Neural cell (in vitro differentiated cells): Measurements from ENCODE around the gene SPATA45. TPM values are rescaled to one million over a fixed set of nuclear protein-coding genes. Genes with fewer than 3 reads are reported as not detected.

Source experiments
- H2AFZ ChIP-seq: fragments of 200-600, 300-800 bp; sonication (generic), shearing (Covaris generic); 2 replicates; pipeline ENCODE4 v1.6.0; 2014; ENCODE audit warnings: low read depth, mild to moderate bottlenecking, antibody characterized with exemption, low read length, moderate library complexity
- H3F3A ChIP-seq: fragments of 200-600 bp; shearing (Covaris generic); 2 replicates; pipeline ENCODE4 v1.6.1; 2016; ENCODE audit warnings: mild to moderate bottlenecking, moderate library complexity, mixed read lengths, antibody characterized with exemption, low read length; ENCODE audit not compliant: insufficient read depth, poor library complexity, severe bottlenecking
- H3K27ac ChIP-seq: fragments of 200-600, 300-800 bp; sonication (generic), shearing (Covaris generic); 2 replicates; pipeline ENCODE4 v1.5.1; 2014; ENCODE audit warnings: mild to moderate bottlenecking, low read length, moderate library complexity
- H3K27me3 ChIP-seq: fragments of 300-800, 200-600 bp; sonication (generic), shearing (Covaris generic); 2 replicates; pipeline ENCODE4 v1.6.0; 2014; ENCODE audit warnings: mild to moderate bottlenecking, low read depth, low read length, moderate library complexity; ENCODE audit not compliant: insufficient read depth
- H3K36me3 ChIP-seq: fragments of 300-800, 200-600 bp; sonication (generic), shearing (Covaris generic); 2 replicates; pipeline ENCODE4 v1.5.1; 2014; ENCODE audit warnings: mild to moderate bottlenecking, antibody characterized with exemption, low read length, moderate library complexity; ENCODE audit not compliant: insufficient read depth
- H3K4me2 ChIP-seq: fragments of 300-800, 200-600 bp; sonication (generic), shearing (Covaris generic); 2 replicates; pipeline ENCODE4 v1.6.0; 2014; ENCODE audit warnings: mild to moderate bottlenecking, low read length
- H3K4me3 ChIP-seq: fragments of 300-800, 200-600 bp; sonication (generic), shearing (Covaris generic); 2 replicates; pipeline ENCODE4 v1.5.1; 2014; ENCODE audit warnings: mild to moderate bottlenecking, low read length, moderate library complexity
- H3K79me2 ChIP-seq: fragments of 200-600 bp; shearing (Covaris generic); replicated peaks from 2 replicates; pipeline ENCODE4 v1.6.0; 2014; ENCODE audit warnings: mild to moderate bottlenecking, low read length, moderate library complexity; ENCODE audit not compliant: insufficient read depth
- H3K9ac ChIP-seq: fragments of 300-800, 200-600 bp; sonication (generic), shearing (Covaris generic); 2 replicates; pipeline ENCODE4 v1.6.1; 2016; ENCODE audit warnings: mild to moderate bottlenecking, low read length, mixed read lengths
- H3K9me2 ChIP-seq: fragments of 200-600 bp; shearing (Covaris generic); 2 replicates; pipeline ENCODE4 v1.6.1; 2016; ENCODE audit warnings: mild to moderate bottlenecking, low read length, mixed read lengths; ENCODE audit not compliant: insufficient read depth
- H3K9me3 ChIP-seq: fragments of 200-600, 300-800 bp; sonication (generic), shearing (Covaris generic); 2 replicates; pipeline ENCODE4 v1.6.1; 2016; ENCODE audit warnings: mild to moderate bottlenecking, mixed run types, low read length, moderate library complexity, mixed read lengths
- H4K20me1 ChIP-seq: fragments of 200-600 bp; shearing (Covaris generic); 2 replicates; pipeline ENCODE4 v1.6.1; 2016; ENCODE audit warnings: mild to moderate bottlenecking, mixed run types; ENCODE audit not compliant: insufficient read depth
- CTCF ChIP-seq: fragments of 450-650 bp; IDR thresholded peaks from 2 replicates; pipeline ENCODE4 v1.5.1; 2014; ENCODE audit warnings: antibody characterized with exemption, mild to moderate bottlenecking, moderate library complexity; ENCODE audit not compliant: poor library complexity, severe bottlenecking
- EP300 ChIP-seq: fragments of 450-650 bp; conservative IDR thresholded peaks from 2 replicates; pipeline ENCODE4 v1.6.1; 2014; ENCODE audit warnings: antibody characterized with exemption, mild to moderate bottlenecking, moderate library complexity; ENCODE audit not compliant: poor library complexity, severe bottlenecking
- EZH2 ChIP-seq: fragments of 200-600, 300-800 bp; shearing (Covaris generic), sonication (generic); IDR thresholded peaks from 2 replicates; pipeline ENCODE4 v1.6.1; 2014; ENCODE audit warnings: antibody characterized with exemption, low read length, borderline replicate concordance, mild to moderate bottlenecking; ENCODE audit not compliant: insufficient read depth, poor library complexity, severe bottlenecking
- MXI1 ChIP-seq: fragments of 450-650 bp; conservative IDR thresholded peaks from 2 replicates; pipeline ENCODE4 v1.6.1; 2014; ENCODE audit warnings: antibody characterized with exemption, mild to moderate bottlenecking; ENCODE audit not compliant: poor library complexity, severe bottlenecking
- POLR2AphosphoS5 ChIP-seq: IDR thresholded peaks from 2 replicates; pipeline ENCODE4 v1.6.1; 2012
- RAD21 ChIP-seq: fragments of 450-650 bp; conservative IDR thresholded peaks from 2 replicates; pipeline ENCODE4 v1.6.1; 2014; ENCODE audit warnings: antibody characterized with exemption, mild to moderate bottlenecking, moderate library complexity
- REST ChIP-seq: IDR thresholded peaks from 2 replicates; pipeline ENCODE4 v1.6.1; 2012; ENCODE audit warnings: borderline replicate concordance
- SMC3 ChIP-seq: fragments of 450-650 bp; conservative IDR thresholded peaks from 2 replicates; pipeline ENCODE4 v1.6.1; 2014; ENCODE audit warnings: antibody characterized with exemption, mild to moderate bottlenecking, moderate library complexity; ENCODE audit not compliant: poor library complexity
- TAF1 ChIP-seq: IDR thresholded peaks from 2 replicates; pipeline ENCODE4 v1.6.1; 2012; ENCODE audit warnings: low read depth
- polyA plus RNA-seq: library from polyadenylated mRNA; depleted of rRNA; stranded (reverse); fragments of >200 nt; gene quantifications from 2 replicates; pipeline ENCODE4 v1.2.3, GENCODE V29; 2014

The SPATA45 gene
- polyA plus RNA-seq, 1 donor from 2014 or later: not detected

GRCh38 chr1:212879947-212880690 lies 32.7 kb upstream of the SPATA45 start:
- TF ChIP-seq RAD21 (no peak), CTCF (no peak), EZH2 (no peak), EP300 (no peak), MXI1 (no peak), POLR2AphosphoS5 (no peak), TAF1 (no peak), REST (no peak), SMC3 (no peak)
- Histone ChIP-seq H3K4me2 (no peak overlapping the region), H3K9me2 (no peaks in the 10 kb centered on the region), H4K20me1 (no peaks in the 10 kb centered on the region), H3K9ac (no peak overlapping the region), H3F3A (no peaks in the 10 kb centered on the region), H3K27me3 (no peaks in the 10 kb centered on the region), H2AFZ (no peak overlapping the region), H3K27ac (no peak overlapping the region), H3K4me3 (no peak overlapping the region), H3K9me3 (no peaks in the 10 kb centered on the region), H3K79me2 (no peaks in the 10 kb centered on the region), H3K36me3 (peaks cover 6% of the 10 kb centered on the region)

- no peaks in the 10 kb centered on the region for H3F3A ChIP-seq
- TF ChIP-seq EP300 (no peak), RAD21 (no peak), SMC3 (no peak), EZH2 (no peak), MXI1 (no peak), REST (no peak), TAF1 (no peak), CTCF (no peak), POLR2AphosphoS5 (no peak)
- no peak overlapping the region for H3K4me3 ChIP-seq
- no peak overlapping the region for H3K4me2 ChIP-seq
- no peaks in the 10 kb centered on the region for H3K79me2 ChIP-seq
- no peaks in the 10 kb centered on the region for H3K9me3 ChIP-seq
- no peaks in the 10 kb centered on the region for H4K20me1 ChIP-seq
- no peak overlapping the region for H3K27ac ChIP-seq
- H3K9me2 ChIP-seq: no peaks in the 10 kb centered on the region
- H2AFZ ChIP-seq: no peak overlapping the region
- H3K9ac ChIP-seq: no peak overlapping the region
- H3K36me3 ChIP-seq: no peaks in the 10 kb centered on the region
- no peaks in the 10 kb centered on the region for H3K27me3 ChIP-seq
Observed at GRCh38 chr1:212878418-212878817, 31.0 kb upstream of the SPATA45 start.
